ENCODE data around the gene ADAM12.

The ADAM12 gene

DNA sequence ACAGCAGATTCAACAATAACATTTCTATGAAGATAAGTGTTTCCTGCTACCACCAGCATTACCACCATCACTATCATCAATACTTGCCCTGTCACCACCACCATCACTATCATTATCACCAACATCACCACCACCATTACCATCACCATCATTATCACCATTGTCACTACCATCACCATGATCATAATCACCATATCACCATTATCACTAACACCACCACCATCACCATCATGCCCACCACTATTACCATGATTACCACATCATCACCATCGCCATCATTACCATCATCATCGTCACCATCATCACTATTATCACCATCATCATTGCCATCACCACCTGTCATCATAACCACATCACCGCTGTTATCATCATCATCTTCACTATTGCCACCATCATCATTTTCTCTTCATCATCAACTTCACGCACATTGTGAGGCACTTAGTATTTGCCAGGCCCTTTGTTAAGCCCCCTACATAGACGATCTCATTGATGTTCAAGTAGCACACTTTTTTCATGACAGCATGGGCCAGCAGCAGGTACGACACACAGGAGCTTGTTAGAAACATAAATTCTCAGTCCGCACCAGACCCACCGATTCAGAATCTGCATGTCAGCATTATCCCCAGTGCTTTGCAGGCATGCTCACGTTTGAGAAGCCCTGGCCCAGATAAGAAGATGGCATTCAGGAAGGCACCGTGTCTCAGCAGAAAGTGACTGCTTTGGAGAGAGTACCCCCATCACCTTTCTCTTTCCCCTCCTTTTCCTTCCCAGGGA, 161.1 kb downstream of the ADAM12 start:
- H3K27me3 ChIP-seq (ENCODE audit: insufficient read depth, low read length) = no peaks in the 10 kb centered on the region
- H3K9ac ChIP-seq (ENCODE audit: low read length) = no peak overlapping the region
- no peak overlapping the region for H4K91ac ChIP-seq (ENCODE audit: low read depth, low read length)
- H3K23ac ChIP-seq (ENCODE audit: low read length) = no peak overlapping the region
- H3K4me2 ChIP-seq (ENCODE audit: low read length) = no peak overlapping the region
- no peaks in the 10 kb centered on the region for H3K79me2 ChIP-seq (ENCODE audit: control insufficient read depth, insufficient read depth, low read length, poor library complexity)
- no peaks in the 10 kb centered on the region for H3K36me3 ChIP-seq (ENCODE audit: control insufficient read depth in 1 of 2, insufficient read depth in 2 of 2, low read length in 2 of 2)
- no peak overlapping the region for H2AK5ac ChIP-seq (ENCODE audit: low read length)
- no peak overlapping the region for H2BK5ac ChIP-seq (ENCODE audit: low read depth, low read length, poor library complexity)
- H2BK120ac ChIP-seq (ENCODE audit: insufficient read depth, low read length, poor library complexity) = no peak overlapping the region
- peak; percentile 30 to 76 for DNase-seq
- no peaks in the 10 kb centered on the region for H3K79me1 ChIP-seq (ENCODE audit: low read length)
- no peak overlapping the region for H3K18ac ChIP-seq (ENCODE audit: low read length)
- H4K8ac ChIP-seq (ENCODE audit: low read depth, low read length) = no peak overlapping the region
- no peak overlapping the region for H4K12ac ChIP-seq (ENCODE audit: low read depth, low read length)
- no peak overlapping the region for H3K4me3 ChIP-seq (ENCODE audit: low read depth, low read length)
- H3K4me1 ChIP-seq (ENCODE audit: control insufficient read depth in 1 of 2, insufficient read depth in 2 of 2, low read length in 2 of 2) = no peaks in the 10 kb centered on the region
- H2BK12ac ChIP-seq (ENCODE audit: low read length) = no peak overlapping the region
- no peak overlapping the region for H3K14ac ChIP-seq (ENCODE audit: low read length)
- peaks cover 8% of the 10 kb centered on the region for H3K9me3 ChIP-seq (ENCODE audit: insufficient read depth, low read depth, low read length)
- H2AFZ ChIP-seq (ENCODE audit: insufficient read depth, low read length, poor library complexity) = no peak overlapping the region
- WGBS (ENCODE audit: extremely low coverage, insufficient coverage, insufficient read length) = no CpG with 5 or more reads among the region's 10 CpGs
- H3K27ac ChIP-seq (ENCODE audit: low read depth, low read length) = no peak overlapping the region
- H3K4ac ChIP-seq (ENCODE audit: low read depth, low read length) = no peak overlapping the region

DNA sequence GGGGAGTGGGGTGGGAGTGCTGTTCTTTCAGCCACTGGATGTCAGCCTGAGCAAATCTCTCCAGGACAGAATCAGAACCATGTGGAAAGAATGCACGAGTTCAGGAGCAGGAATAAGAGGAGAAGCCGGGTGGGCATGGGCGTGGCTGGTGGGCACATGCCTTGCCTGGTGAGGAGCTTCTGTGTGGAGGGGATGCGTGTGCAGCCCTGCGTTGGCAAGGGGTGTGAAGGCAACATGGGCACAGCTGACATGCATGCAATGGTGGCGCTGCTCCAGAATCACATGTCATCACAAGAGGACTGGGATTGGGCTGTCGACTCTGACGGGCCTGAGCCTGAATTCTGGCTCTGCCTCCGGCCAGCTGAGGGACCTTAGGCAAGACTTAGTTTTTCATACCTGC, 162.1 kb downstream of the ADAM12 start:
- Histone ChIP-seq H3K23ac (ENCODE audit: low read length) (no peak overlapping the region), H3K9ac (ENCODE audit: low read length) (peak overlapping the region; percentile 2)
- no CpG with 5 or more reads among the region's 9 CpGs for WGBS (ENCODE audit: extremely low coverage, insufficient coverage, insufficient read length)

DNA sequence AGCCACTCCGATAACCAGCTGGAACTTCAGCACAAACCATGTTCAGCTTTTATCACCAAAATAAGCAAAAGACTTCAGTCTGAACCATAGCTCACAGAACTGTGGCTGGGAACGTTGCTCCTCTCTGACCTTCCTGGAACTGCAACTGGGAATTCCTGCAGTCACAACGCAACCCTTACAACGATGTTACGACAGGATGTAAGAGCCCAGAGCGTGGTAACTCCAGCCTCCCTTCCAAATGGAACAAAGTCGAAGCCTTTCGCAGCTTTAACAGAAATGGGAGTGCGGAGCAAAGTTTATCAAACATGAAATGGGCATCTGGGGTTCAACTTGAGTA, 162.6 kb downstream of the ADAM12 start:
- H3K79me2 ChIP-seq (ENCODE audit: control insufficient read depth, insufficient read depth, low read length, poor library complexity) = no peaks in the 10 kb centered on the region
- no peaks in the 10 kb centered on the region for H3K79me1 ChIP-seq (ENCODE audit: low read length)
- H3K27ac ChIP-seq (ENCODE audit: low read depth, low read length) = no peak overlapping the region
- no peaks in the 10 kb centered on the region for H3K4me1 ChIP-seq (ENCODE audit: control insufficient read depth in 1 of 2, insufficient read depth in 2 of 2, low read length in 2 of 2)
- no peak overlapping the region for H3K23ac ChIP-seq (ENCODE audit: low read length)
- no peaks in the 10 kb centered on the region for H3K27me3 ChIP-seq (ENCODE audit: insufficient read depth, low read length)
- no peak overlapping the region for H4K91ac ChIP-seq (ENCODE audit: low read depth, low read length)
- no CpG with 5 or more reads among the region's 9 CpGs for WGBS (ENCODE audit: extremely low coverage, insufficient coverage, insufficient read length)
- no peak overlapping the region for H3K14ac ChIP-seq (ENCODE audit: low read length)
- no peak overlapping the region for H3K9ac ChIP-seq (ENCODE audit: low read length)
- peaks cover 8% of the 10 kb centered on the region for H3K9me3 ChIP-seq (ENCODE audit: insufficient read depth, low read depth, low read length)
- H3K4me2 ChIP-seq (ENCODE audit: low read length) = no peak overlapping the region
- no peaks in the 10 kb centered on the region for H3K36me3 ChIP-seq (ENCODE audit: control insufficient read depth in 1 of 2, insufficient read depth in 2 of 2, low read length in 2 of 2)
- DNase-seq = no peak
- H4K8ac ChIP-seq (ENCODE audit: low read depth, low read length) = no peak overlapping the region
- no peak overlapping the region for H2AFZ ChIP-seq (ENCODE audit: insufficient read depth, low read length, poor library complexity)
- no peak overlapping the region for H3K4me3 ChIP-seq (ENCODE audit: low read depth, low read length)
- no peak overlapping the region for H4K12ac ChIP-seq (ENCODE audit: low read depth, low read length)
- H2AK5ac ChIP-seq (ENCODE audit: low read length) = no peak overlapping the region
- H2BK120ac ChIP-seq (ENCODE audit: insufficient read depth, low read length, poor library complexity) = no peak overlapping the region
- H3K18ac ChIP-seq (ENCODE audit: low read length) = no peak overlapping the region
- H2BK12ac ChIP-seq (ENCODE audit: low read length) = no peak overlapping the region
- H2BK5ac ChIP-seq (ENCODE audit: low read depth, low read length, poor library complexity) = no peak overlapping the region
- H3K4ac ChIP-seq (ENCODE audit: low read depth, low read length) = no peak overlapping the region

More for the DNA sequence above, 162.1 kb downstream of the ADAM12 start:
- no peaks in the 10 kb centered on the region for H3K4me1 ChIP-seq (ENCODE audit: control insufficient read depth in 1 of 2, insufficient read depth in 2 of 2, low read length in 2 of 2)
- no peak overlapping the region for H3K14ac ChIP-seq (ENCODE audit: low read length)
- no peak overlapping the region for H2BK120ac ChIP-seq (ENCODE audit: insufficient read depth, low read length, poor library complexity)
- H2AFZ ChIP-seq (ENCODE audit: insufficient read depth, low read length, poor library complexity) = no peak overlapping the region
- no peak overlapping the region for H2BK5ac ChIP-seq (ENCODE audit: low read depth, low read length, poor library complexity)
- peaks cover 8% of the 10 kb centered on the region for H3K9me3 ChIP-seq (ENCODE audit: insufficient read depth, low read depth, low read length)
- no peak overlapping the region for H3K18ac ChIP-seq (ENCODE audit: low read length)
- no peaks in the 10 kb centered on the region for H3K27me3 ChIP-seq (ENCODE audit: insufficient read depth, low read length)
- no peak overlapping the region for H3K4me2 ChIP-seq (ENCODE audit: low read length)
- no peak for DNase-seq
- peak overlapping the region; percentile 37 for H3K4me3 ChIP-seq (ENCODE audit: low read depth, low read length)
- no peak overlapping the region for H4K91ac ChIP-seq (ENCODE audit: low read depth, low read length)
- no peaks in the 10 kb centered on the region for H3K79me2 ChIP-seq (ENCODE audit: control insufficient read depth, insufficient read depth, low read length, poor library complexity)
- H2BK12ac ChIP-seq (ENCODE audit: low read length) = no peak overlapping the region
- no peaks in the 10 kb centered on the region for H3K36me3 ChIP-seq (ENCODE audit: control insufficient read depth in 1 of 2, insufficient read depth in 2 of 2, low read length in 2 of 2)
- no peak overlapping the region for H4K12ac ChIP-seq (ENCODE audit: low read depth, low read length)
- no peak overlapping the region for H2AK5ac ChIP-seq (ENCODE audit: low read length)
- no peak overlapping the region for H3K27ac ChIP-seq (ENCODE audit: low read depth, low read length)
- H4K8ac ChIP-seq (ENCODE audit: low read depth, low read length) = no peak overlapping the region
- H3K79me1 ChIP-seq (ENCODE audit: low read length) = no peaks in the 10 kb centered on the region
- H3K4ac ChIP-seq (ENCODE audit: low read depth, low read length) = no peak overlapping the region

DNA sequence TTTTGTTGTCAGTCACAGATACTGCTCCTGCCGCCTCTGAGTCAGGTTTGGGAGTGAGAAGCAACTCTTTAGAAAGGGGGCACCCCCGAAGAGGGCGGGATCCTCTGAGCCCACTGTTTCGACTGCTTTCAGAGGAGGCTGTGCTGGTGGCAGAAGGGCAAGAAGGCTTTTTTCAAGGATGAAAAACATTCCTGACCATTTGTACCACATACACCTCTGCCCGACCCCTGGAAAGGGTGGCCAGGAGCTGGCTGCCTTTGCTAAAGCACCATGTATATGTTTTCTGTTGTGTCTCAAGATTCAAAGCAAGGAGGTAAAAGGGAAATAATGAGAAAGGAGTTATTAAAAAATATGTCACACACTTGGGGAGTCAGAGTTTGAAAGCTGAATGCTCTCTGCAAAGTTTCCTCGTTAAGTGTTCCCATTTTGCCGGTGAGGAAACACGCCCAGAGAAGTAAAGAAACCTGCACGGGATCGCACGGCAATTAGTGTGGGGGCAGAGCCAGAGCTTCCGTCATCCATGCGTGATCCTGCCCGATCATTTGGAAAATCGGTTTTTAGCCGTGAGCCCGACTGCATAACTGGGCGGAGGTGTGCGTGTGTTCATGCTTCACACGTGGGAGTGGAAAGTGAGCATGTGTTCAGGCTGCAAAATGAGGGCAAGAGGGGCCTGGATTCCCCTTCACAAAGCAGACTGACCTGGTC, 163.2 kb downstream of the ADAM12 start:
- Histone ChIP-seq H3K27me3 (ENCODE audit: insufficient read depth, low read length) (no peaks in the 10 kb centered on the region), H3K23ac (ENCODE audit: low read length) (no peak overlapping the region), H2BK12ac (ENCODE audit: low read length) (no peak overlapping the region), H4K12ac (ENCODE audit: low read depth, low read length) (no peak overlapping the region), H3K27ac (ENCODE audit: low read depth, low read length) (no peak overlapping the region), H3K9me3 (ENCODE audit: insufficient read depth, low read depth, low read length) (peaks cover 8% of the 10 kb centered on the region), H3K79me1 (ENCODE audit: low read length) (no peaks in the 10 kb centered on the region), H2BK120ac (ENCODE audit: insufficient read depth, low read length, poor library complexity) (no peak overlapping the region), H2BK5ac (ENCODE audit: low read depth, low read length, poor library complexity) (no peak overlapping the region), H4K91ac (ENCODE audit: low read depth, low read length) (no peak overlapping the region), H3K4me3 (ENCODE audit: low read depth, low read length) (no peak overlapping the region), H4K8ac (ENCODE audit: low read depth, low read length) (no peak overlapping the region), H3K4me2 (ENCODE audit: low read length) (no peak overlapping the region), H3K9ac (ENCODE audit: low read length) (no peak overlapping the region), H3K14ac (ENCODE audit: low read length) (no peak overlapping the region), H2AFZ (ENCODE audit: insufficient read depth, low read length, poor library complexity) (no peak overlapping the region), H2AK5ac (ENCODE audit: low read length) (no peak overlapping the region), H3K79me2 (ENCODE audit: control insufficient read depth, insufficient read depth, low read length, poor library complexity) (no peaks in the 10 kb centered on the region), H3K36me3 (ENCODE audit: control insufficient read depth in 1 of 2, insufficient read depth in 2 of 2, low read length in 2 of 2) (no peaks in the 10 kb centered on the region), H3K4me1 (ENCODE audit: control insufficient read depth in 1 of 2, insufficient read depth in 2 of 2, low read length in 2 of 2) (no peaks in the 10 kb centered on the region), H3K4ac (ENCODE audit: low read depth, low read length) (no peak overlapping the region), H3K18ac (ENCODE audit: low read length) (no peak overlapping the region)
- WGBS (ENCODE audit: extremely low coverage, insufficient coverage, insufficient read length) = no CpG with 5 or more reads among the region's 20 CpGs
- no peak for DNase-seq

All from trophoblast cell (in vitro differentiated cells and primary cell).